Fibroblast of skin of right biceps (primary cell): ENCODE results near the gene CHD2.
"Not testable (repeated sequence)": the region's sequence is repeated elsewhere in the genome, so short reads cannot be mapped to it uniquely, and the experiment has no call there.

Experiments
- DNase-seq: peaks from one replicate; pipeline ENCODE4 v3.0.0-alpha.2; 2013

Gene CHD2

GRCh38 chr15:92906563-92907081, 6.5 kb downstream of the CHD2 start:
- DNase-seq, result no peak

- DNase-seq, result no peak
Observed at GRCh38 chr15:92907229-92907628, 7.1 kb downstream of the CHD2 start.

GRCh38 chr15:92907896-92908712, 8.0 kb downstream of the CHD2 start:
- DNase-seq, result peak; percentile 95

GRCh38 chr15:92908713-92909057, 8.6 kb downstream of the CHD2 start:
- DNase-seq, result no peak

GRCh38 chr15:92909136-92909781, 9.1 kb downstream of the CHD2 start:
- peak; percentile 85 for DNase-seq

- DNase-seq, result no peak
Observed at GRCh38 chr15:92910451-92910850, 10.3 kb downstream of the CHD2 start.

- no peak for DNase-seq
Observed at GRCh38 chr15:92914103-92914499, 14.0 kb downstream of the CHD2 start.

- DNase-seq, result no peak
Observed at GRCh38 chr15:92914768-92915221, 14.7 kb downstream of the CHD2 start.

- no peak for DNase-seq
Observed at GRCh38 chr15:92915766-92916435, 15.8 kb downstream of the CHD2 start.

- peak; percentile 92 for DNase-seq
Observed at GRCh38 chr15:92917598-92918407, 17.7 kb downstream of the CHD2 start.

GRCh38 chr15:92918881-92919280, 18.8 kb downstream of the CHD2 start:
- not testable (repeated sequence) for DNase-seq

GRCh38 chr15:92920595-92921161, 20.6 kb downstream of the CHD2 start:
- no peak for DNase-seq

- peak; percentile 53 for DNase-seq
Observed at GRCh38 chr15:92921215-92922131, 21.3 kb downstream of the CHD2 start.

GRCh38 chr15:92922418-92923002, 22.4 kb downstream of the CHD2 start:
- DNase-seq, result no peak

- DNase-seq, result no peak
Observed at GRCh38 chr15:92924216-92924615, 24.1 kb downstream of the CHD2 start.

GRCh38 chr15:92925454-92925853, 25.3 kb downstream of the CHD2 start:
- DNase-seq, result no peak

GRCh38 chr15:92928225-92928750, 28.2 kb downstream of the CHD2 start:
- DNase-seq, result no peak

GRCh38 chr15:92929002-92929401, 28.9 kb downstream of the CHD2 start:
- no peak for DNase-seq

GRCh38 chr15:92930054-92930621, 30.0 kb downstream of the CHD2 start:
- DNase-seq, result peak; percentile 33

GRCh38 chr15:92930776-92931175, 30.7 kb downstream of the CHD2 start:
- peak; percentile 90 for DNase-seq
